Fibroblast of skin of left biceps (primary cell): ENCODE measurements around the gene BTK.

Experiments
- DNase-seq, 2 experiments: peaks; one replicate each; pipeline ENCODE4 v3.0.0-alpha.2; 2013; ENCODE audit warnings: low read depth in 2 of 2

Gene BTK

GRCh38 chrX:101393530-101394305 lies 7.7 kb upstream of the BTK start:
- no peak for DNase-seq

- no peak for DNase-seq
Observed at GRCh38 chrX:101391831-101392230, 5.8 kb upstream of the BTK start.

GRCh38 chrX:101390664-101391525 lies 4.9 kb upstream of the BTK start, which contains the start of gene RPL36A:
Gene RPL36A, plus strand, starts transcription at chrX:101391011. Its CDS starts 33 bp downstream, at chrX:101391044.
- DNase-seq, result peak; percentile 74 to 79

- no peak for DNase-seq
Observed at GRCh38 chrX:101388604-101389003, 2.6 kb upstream of the BTK start.

- DNase-seq, result no peak
Observed at GRCh38 chrX:101386542-101386885, 523 bp upstream of the BTK start.

GRCh38 chrX:101385026-101385684 lies 836 bp downstream of the BTK start:
- DNase-seq, result no peak

- no peak for DNase-seq
Observed at GRCh38 chrX:101383679-101384205, 2.2 kb downstream of the BTK start.

- DNase-seq, result no peak
Observed at GRCh38 chrX:101377547-101377946, 8.4 kb downstream of the BTK start.

- no peak for DNase-seq
Observed at GRCh38 chrX:101370888-101371504, 15.0 kb downstream of the BTK start.

GRCh38 chrX:101369687-101370086 lies 16.3 kb downstream of the BTK start:
- no peak for DNase-seq

- DNase-seq, result no peak
Observed at GRCh38 chrX:101368800-101369199, 17.2 kb downstream of the BTK start.

- no peak for DNase-seq
Observed at GRCh38 chrX:101365301-101365795, 20.6 kb downstream of the BTK start.

GRCh38 chrX:101362757-101363156 lies 23.2 kb downstream of the BTK start:
- no peak for DNase-seq

GRCh38 chrX:101362116-101362515 lies 23.9 kb downstream of the BTK start:
- DNase-seq, result no peak

- no peak for DNase-seq
Observed at GRCh38 chrX:101360390-101360789, 25.6 kb downstream of the BTK start.

- no peak for DNase-seq
Observed at GRCh38 chrX:101359966-101360365, 26.0 kb downstream of the BTK start.

- DNase-seq, result no peak
Observed at GRCh38 chrX:101357166-101357795, 28.7 kb downstream of the BTK start.

- no peak for DNase-seq
Observed at GRCh38 chrX:101349193-101349562, 36.8 kb downstream of the BTK start.

- peak in 1 of 2 experiments; percentile 16 for DNase-seq
Observed at GRCh38 chrX:101348452-101349192, 37.4 kb downstream of the BTK start, which contains the start of gene TIMM8A. Gene TIMM8A, minus strand, starts transcription at chrX:101348742. Its CDS starts 78 bp downstream, at chrX:101348664.

- no peak for DNase-seq
Observed at GRCh38 chrX:101347859-101348451, 38.0 kb downstream of the BTK start.
